HCT116 (cell line): ENCODE measurements around the gene KLRC3.

Experiments
- CEBPB ChIP-seq: IDR thresholded peaks from 2 replicates; pipeline ENCODE4 v1.6.1; 2012; ENCODE audit warnings: low read depth
- CTCF ChIP-seq, 3 experiments: fragments of 200-600 bp in 1 of 3; sonication (generic) in 1 of 3; IDR thresholded peaks in 2 of 3; conservative IDR thresholded peaks in 1 of 3; 2 replicates each; pipeline ENCODE4 v1.5.1; 2012 to 2017; ENCODE audit warnings: low read depth in 2 of 3, low read length in 2 of 3, antibody characterized with exemption in 1 of 3, borderline replicate concordance in 1 of 3, control low read depth in 1 of 3, mild to moderate bottlenecking in 1 of 3, mixed read lengths in 1 of 3, mixed run types in 1 of 3, moderate library complexity in 1 of 3; ENCODE audit not compliant: insufficient read depth in 1 of 3
- EGR1 ChIP-seq: IDR thresholded peaks from 2 replicates; pipeline ENCODE4 v1.6.1; 2012; ENCODE audit warnings: low read depth
- EZH2phosphoT487 ChIP-seq: fragments of 200-600 bp; IDR thresholded peaks from 2 replicates; pipeline ENCODE4 v1.6.1; 2018; ENCODE audit warnings: antibody characterized with exemption, borderline replicate concordance
- JUND ChIP-seq: IDR thresholded peaks from 2 replicates; pipeline ENCODE4 v1.6.1; 2012
- MAX ChIP-seq: IDR thresholded peaks from 2 replicates; pipeline ENCODE4 v1.6.1; 2012
- POLR2A ChIP-seq: IDR thresholded peaks from 2 replicates; pipeline ENCODE4 v1.7.0; 2011; ENCODE audit warnings: borderline replicate concordance; ENCODE audit not compliant: insufficient read depth, insufficient read length; ENCODE audit errors: extremely low read depth
- REST ChIP-seq: IDR thresholded peaks from 2 replicates; pipeline ENCODE4 v1.6.1; 2012; ENCODE audit warnings: low read depth
- SIN3A ChIP-seq: IDR thresholded peaks from 2 replicates; pipeline ENCODE4 v1.6.1; 2012; ENCODE audit warnings: low read depth
- SP1 ChIP-seq: IDR thresholded peaks from 2 replicates; pipeline ENCODE4 v1.6.1; 2012; ENCODE audit warnings: low read depth
- TCF7L2 ChIP-seq: IDR thresholded peaks from 2 replicates; pipeline ENCODE4 v1.7.0; 2011; ENCODE audit warnings: borderline replicate concordance, inconsistent platforms; ENCODE audit not compliant: insufficient read depth, insufficient read length; ENCODE audit errors: extremely low read depth
- ZNF274 ChIP-seq: fragments of 200-500 bp; sonication (Bioruptor generic); IDR thresholded peaks from 2 replicates; pipeline ENCODE4 v1.6.1; 2014; ENCODE audit warnings: mild to moderate bottlenecking, low read depth, low read length, inconsistent platforms

GRCh38 chr12:10395390-10395998 lies 24.9 kb downstream of the KLRC3 start:
- TF ChIP-seq POLR2A (no peak), JUND (no peak), CTCF (IDR thresholded peaks at IDR 0.05 in 2 of 3, conservative IDR thresholded peaks at IDR 0.05 in 1 of 3; ENCODE audit: borderline replicate concordance in 1 of 3, insufficient read depth in 1 of 3, low read depth in 2 of 3, low read length in 2 of 3) (no peak), REST (no peak), TCF7L2 (no peak), ZNF274 (no peak), SP1 (no peak), EZH2phosphoT487 (no peak), CEBPB (no peak), SIN3A (no peak), EGR1 (no peak), MAX (no peak)
